ENCODE data around the gene UBASH3B.

Gene UBASH3B

GRCh38 chr11:122843281-122844141, 188.0 kb downstream of the UBASH3B start:
- Histone ChIP-seq H3F3A (ENCODE audit: low read depth) (peaks cover 22% of the 10 kb centered on the region), H3K79me2 (ENCODE audit: insufficient read depth, low read length) (no peaks in the 10 kb centered on the region), H3K9me3 (ENCODE audit: insufficient read depth, low read depth, low read length) (no peaks in the 10 kb centered on the region), H3K36me3 (ENCODE audit: insufficient read depth, low read length) (no peaks in the 10 kb centered on the region), H3K27me3 (ENCODE audit: insufficient read depth, low read length, poor library complexity, severe bottlenecking) (no peaks in the 10 kb centered on the region), H2AFZ (ENCODE audit: low read length) (peak overlapping the region; percentile 73), H3K9me2 (replicated peaks; ENCODE audit: low read depth, low read length) (no peaks in the 10 kb centered on the region), H3K9ac (ENCODE audit: low read depth, low read length, poor library complexity, severe bottlenecking) (peak overlapping the region; percentile 53), H3K4me1 (ENCODE audit: insufficient read depth, low read length, poor library complexity, severe bottlenecking) (peaks cover 51% of the 10 kb centered on the region), H3K4me3 (ENCODE audit: low read length, poor library complexity, severe bottlenecking) (peak overlapping the region; percentile 60), H4K20me1 (ENCODE audit: insufficient read depth, low read length, poor library complexity, severe bottlenecking) (no peaks in the 10 kb centered on the region), H3K4me2 (ENCODE audit: low read depth, low read length, poor library complexity, severe bottlenecking) (peak overlapping the region; percentile 77)
- TF ChIP-seq CTCF (conservative IDR thresholded peaks at IDR 0.05; ENCODE audit: low read length) (no peak), EZH2phosphoT487 (IDR thresholded peaks at IDR 0.05; ENCODE audit: borderline replicate concordance) (no peak; the same call in 1 of the 2 replicates)

GRCh38 chr11:122847466-122847865, 191.9 kb downstream of the UBASH3B start:
- no peak overlapping the region for H2AFZ ChIP-seq (ENCODE audit: low read length)
- H3K79me2 ChIP-seq (ENCODE audit: insufficient read depth, low read length) = no peaks in the 10 kb centered on the region
- TF ChIP-seq EZH2phosphoT487 (IDR thresholded peaks at IDR 0.05; ENCODE audit: borderline replicate concordance) (no peak), CTCF (conservative IDR thresholded peaks at IDR 0.05; ENCODE audit: low read length) (no peak)
- H3K9ac ChIP-seq (ENCODE audit: low read depth, low read length, poor library complexity, severe bottlenecking) = no peak overlapping the region
- H3K4me2 ChIP-seq (ENCODE audit: low read depth, low read length, poor library complexity, severe bottlenecking) = no peak overlapping the region
- H3K9me2 ChIP-seq (replicated peaks; ENCODE audit: low read depth, low read length) = no peaks in the 10 kb centered on the region
- H3K36me3 ChIP-seq (ENCODE audit: insufficient read depth, low read length) = no peaks in the 10 kb centered on the region
- no peak overlapping the region for H3K4me3 ChIP-seq (ENCODE audit: low read length, poor library complexity, severe bottlenecking)
- H3K4me1 ChIP-seq (ENCODE audit: insufficient read depth, low read length, poor library complexity, severe bottlenecking) = peaks cover 68% of the 10 kb centered on the region
- H3K27me3 ChIP-seq (ENCODE audit: insufficient read depth, low read length, poor library complexity, severe bottlenecking) = no peaks in the 10 kb centered on the region
- peaks cover 22% of the 10 kb centered on the region for H3F3A ChIP-seq (ENCODE audit: low read depth)
- no peaks in the 10 kb centered on the region for H4K20me1 ChIP-seq (ENCODE audit: insufficient read depth, low read length, poor library complexity, severe bottlenecking)
- no peaks in the 10 kb centered on the region for H3K9me3 ChIP-seq (ENCODE audit: insufficient read depth, low read depth, low read length)

- Histone ChIP-seq H3K4me2 (ENCODE audit: low read depth, low read length, poor library complexity, severe bottlenecking) (no peak overlapping the region), H3K4me1 (ENCODE audit: insufficient read depth, low read length, poor library complexity, severe bottlenecking) (peaks cover 66% of the 10 kb centered on the region), H3K79me2 (ENCODE audit: insufficient read depth, low read length) (no peaks in the 10 kb centered on the region), H3F3A (ENCODE audit: low read depth) (peaks cover 16% of the 10 kb centered on the region), H3K4me3 (ENCODE audit: low read length, poor library complexity, severe bottlenecking) (no peak overlapping the region), H3K36me3 (ENCODE audit: insufficient read depth, low read length) (no peaks in the 10 kb centered on the region), H3K9me3 (ENCODE audit: insufficient read depth, low read depth, low read length) (no peaks in the 10 kb centered on the region), H4K20me1 (ENCODE audit: insufficient read depth, low read length, poor library complexity, severe bottlenecking) (no peaks in the 10 kb centered on the region), H3K9ac (ENCODE audit: low read depth, low read length, poor library complexity, severe bottlenecking) (no peak overlapping the region), H3K9me2 (replicated peaks; ENCODE audit: low read depth, low read length) (no peaks in the 10 kb centered on the region), H3K27me3 (ENCODE audit: insufficient read depth, low read length, poor library complexity, severe bottlenecking) (no peaks in the 10 kb centered on the region), H2AFZ (ENCODE audit: low read length) (no peak overlapping the region)
- TF ChIP-seq CTCF (conservative IDR thresholded peaks at IDR 0.05; ENCODE audit: low read length) (no peak), EZH2phosphoT487 (IDR thresholded peaks at IDR 0.05; ENCODE audit: borderline replicate concordance) (no peak)
Observed at GRCh38 chr11:122848186-122848585, 192.7 kb downstream of the UBASH3B start.
